Measurements from ENCODE around the gene POC5.

DNA sequence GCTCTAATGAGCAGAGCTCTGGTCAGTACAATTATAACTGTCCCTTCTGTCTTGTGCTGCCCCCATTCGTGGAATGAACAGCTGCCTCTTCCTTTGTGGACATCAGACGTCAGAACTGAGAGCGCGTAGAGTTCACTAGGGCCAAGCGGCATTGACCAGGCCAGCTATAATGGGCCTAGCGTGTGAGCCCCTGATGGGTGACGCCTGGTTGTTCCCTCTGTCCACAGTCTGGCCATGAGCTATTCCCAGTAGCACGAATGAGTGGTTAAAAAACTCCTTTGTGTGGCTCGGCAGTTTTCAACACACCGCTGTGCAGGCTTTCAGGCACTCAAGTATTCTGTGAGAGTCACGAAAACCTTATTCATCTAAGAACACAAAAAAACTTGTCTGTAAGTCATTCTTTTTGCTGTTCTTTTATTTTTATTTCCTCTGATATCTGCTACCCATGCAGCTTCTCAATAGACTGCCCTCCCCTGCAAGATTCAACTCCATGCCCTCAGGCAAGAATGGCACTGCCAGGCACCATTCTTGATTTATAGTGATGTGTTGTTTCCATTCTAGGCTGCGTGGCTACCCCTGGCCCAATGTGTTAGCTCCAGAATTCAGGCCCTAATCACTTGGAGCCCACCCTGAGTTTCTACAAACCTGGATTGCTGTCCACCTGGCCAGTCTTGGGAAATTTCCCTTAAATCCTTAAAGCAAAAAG is 53.5 kb downstream of the POC5 start:
- TF ChIP-seq, protein P1, sequence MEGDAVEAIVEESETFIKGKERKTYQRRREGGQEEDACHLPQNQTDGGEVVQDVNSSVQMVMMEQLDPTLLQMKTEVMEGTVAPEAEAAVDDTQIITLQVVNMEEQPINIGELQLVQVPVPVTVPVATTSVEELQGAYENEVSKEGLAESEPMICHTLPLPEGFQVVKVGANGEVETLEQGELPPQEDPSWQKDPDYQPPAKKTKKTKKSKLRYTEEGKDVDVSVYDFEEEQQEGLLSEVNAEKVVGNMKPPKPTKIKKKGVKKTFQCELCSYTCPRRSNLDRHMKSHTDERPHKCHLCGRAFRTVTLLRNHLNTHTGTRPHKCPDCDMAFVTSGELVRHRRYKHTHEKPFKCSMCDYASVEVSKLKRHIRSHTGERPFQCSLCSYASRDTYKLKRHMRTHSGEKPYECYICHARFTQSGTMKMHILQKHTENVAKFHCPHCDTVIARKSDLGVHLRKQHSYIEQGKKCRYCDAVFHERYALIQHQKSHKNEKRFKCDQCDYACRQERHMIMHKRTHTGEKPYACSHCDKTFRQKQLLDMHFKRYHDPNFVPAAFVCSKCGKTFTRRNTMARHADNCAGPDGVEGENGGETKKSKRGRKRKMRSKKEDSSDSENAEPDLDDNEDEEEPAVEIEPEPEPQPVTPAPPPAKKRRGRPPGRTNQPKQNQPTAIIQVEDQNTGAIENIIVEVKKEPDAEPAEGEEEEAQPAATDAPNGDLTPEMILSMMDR (IDR thresholded peaks at IDR 0.05; ENCODE audit: borderline replicate concordance, extremely low read depth, low read length, poor library complexity, severe bottlenecking), result no peak
- TF ChIP-seq EZH2 (IDR thresholded peaks at IDR 0.05; ENCODE audit: borderline replicate concordance, low read depth, low read length, severe bottlenecking), result no peak

All from DND-41 (cell line).